ENCODE results near the gene REEP3. TPM values are rescaled to one million over a fixed set of nuclear protein-coding genes. Genes with fewer than 3 reads are reported as not detected.

The REEP3 gene
- total RNA-seq, 4 donors from 2014 or later, result 23.9 to 50.1 (median 36.7) TPM

- no peaks in the 10 kb centered on the region for H3K27me3 ChIP-seq
- H3K4me3 ChIP-seq, result no peak overlapping the region
- DNase-seq, result no peak
- H3K27ac ChIP-seq, result no peak overlapping the region
- in situ Hi-C loops (cut with MboI; ENCODE audit: low pct_ligation_motif_present in 1 of 4, low pct_unique_long_range_greater_than_20kb in 1 of 4, low sequenced_read_pairs in 3 of 4), result no loop called here
- WGBS, 2 donors (ENCODE audit: low coverage in 1 of 2), result 70 to 74% methylated on average over 4 of the region's 4 CpGs
- H3K36me3 ChIP-seq, result peaks cover 0 to 8% (median 1%) of the 10 kb centered on the region in 4 donors
- intact Hi-C loops (cut with DNase I; ENCODE audit: low total_unique reads), result no loop called here
- no peaks in the 10 kb centered on the region for H3K9me3 ChIP-seq
- H3K4me1 ChIP-seq, result peaks cover 0 to 15% (median 7%) of the 10 kb centered on the region in 4 donors
- no peak for TF ChIP-seq CTCF (IDR thresholded peaks at IDR 0.05)
- no peak for TF ChIP-seq POLR2A (IDR thresholded peaks at IDR 0.05)
- no peak for TF ChIP-seq EP300 (IDR thresholded peaks at IDR 0.05; ENCODE audit: low read depth)
- TF ChIP-seq POLR2AphosphoS5 (IDR thresholded peaks at IDR 0.05), result no peak
Observed at GRCh38 chr10:63593576-63593975, 72.4 kb downstream of the REEP3 start.

- Histone ChIP-seq H3K4me1 (peaks cover 0 to 5% (median 0%) of the 10 kb centered on the region in 4 donors), H3K4me3 (no peak overlapping the region), H3K36me3 (peaks cover 0 to 13% (median 1%) of the 10 kb centered on the region in 4 donors), H3K27ac (no peak overlapping the region), H3K9me3 (no peaks in the 10 kb centered on the region), H3K27me3 (no peaks in the 10 kb centered on the region)
- intact Hi-C loops (cut with DNase I; ENCODE audit: low total_unique reads) (no loop called here), in situ Hi-C loops (cut with MboI; ENCODE audit: low pct_ligation_motif_present in 1 of 4, low pct_unique_long_range_greater_than_20kb in 1 of 4, low sequenced_read_pairs in 3 of 4) (no loop called here)
- no peak for DNase-seq
- 48% methylated on average over 3 of the region's 3 CpGs; no CpG with 5 or more reads in 1 of the 2 donors for WGBS, 2 donors (ENCODE audit: low coverage in 1 of 2)
- no peak for TF ChIP-seq POLR2AphosphoS5 (IDR thresholded peaks at IDR 0.05)
- peak in 2 of 5 experiments; percentile 25 to 47 for TF ChIP-seq CTCF (IDR thresholded peaks at IDR 0.05)
- no peak for TF ChIP-seq POLR2A (IDR thresholded peaks at IDR 0.05)
- TF ChIP-seq EP300 (IDR thresholded peaks at IDR 0.05; ENCODE audit: low read depth), result no peak
Observed at GRCh38 chr10:63595072-63595471, 73.9 kb downstream of the REEP3 start.

GRCh38 chr10:63596924-63597323 is 75.7 kb downstream of the REEP3 start:
- intact Hi-C loops (cut with DNase I; ENCODE audit: low total_unique reads) (no loop called here), in situ Hi-C loops (cut with MboI; ENCODE audit: low pct_ligation_motif_present in 1 of 4, low pct_unique_long_range_greater_than_20kb in 1 of 4, low sequenced_read_pairs in 3 of 4) (no loop called here)
- 77% methylated on average over 4 of the region's 4 CpGs; no CpG with 5 or more reads in 1 of the 2 donors for WGBS, 2 donors (ENCODE audit: low coverage in 1 of 2)
- peaks cover 0 to 13% (median 1%) of the 10 kb centered on the region in 4 donors for H3K36me3 ChIP-seq
- H3K4me1 ChIP-seq, result peaks cover 0 to 4% (median 0%) of the 10 kb centered on the region in 4 donors
- no peak for DNase-seq
- H3K9me3 ChIP-seq, result no peaks in the 10 kb centered on the region
- H3K4me3 ChIP-seq, result no peak overlapping the region
- TF ChIP-seq POLR2A (IDR thresholded peaks at IDR 0.05) (no peak), CTCF (IDR thresholded peaks at IDR 0.05) (no peak), EP300 (IDR thresholded peaks at IDR 0.05; ENCODE audit: low read depth) (no peak), POLR2AphosphoS5 (IDR thresholded peaks at IDR 0.05) (no peak)
- no peak overlapping the region for H3K27ac ChIP-seq
- H3K27me3 ChIP-seq, result no peaks in the 10 kb centered on the region

- WGBS, 2 donors (ENCODE audit: low coverage in 1 of 2), result 100% methylated on average over 1 of the region's 1 CpG; no CpG with 5 or more reads in 1 of the 2 donors
- intact Hi-C loops (cut with DNase I; ENCODE audit: low total_unique reads) (no loop called here), in situ Hi-C loops (cut with MboI; ENCODE audit: low pct_ligation_motif_present in 1 of 4, low pct_unique_long_range_greater_than_20kb in 1 of 4, low sequenced_read_pairs in 3 of 4) (no loop called here)
- H3K27me3 ChIP-seq, result no peaks in the 10 kb centered on the region
- no peak overlapping the region for H3K27ac ChIP-seq
- H3K9me3 ChIP-seq, result no peaks in the 10 kb centered on the region
- peaks cover 0 to 9% (median 0%) of the 10 kb centered on the region in 4 donors for H3K4me1 ChIP-seq
- TF ChIP-seq POLR2A (IDR thresholded peaks at IDR 0.05) (no peak), EP300 (IDR thresholded peaks at IDR 0.05; ENCODE audit: low read depth) (no peak), CTCF (IDR thresholded peaks at IDR 0.05) (no peak), POLR2AphosphoS5 (IDR thresholded peaks at IDR 0.05) (no peak)
- no peak for DNase-seq
- peaks cover 0 to 11% (median 1%) of the 10 kb centered on the region in 4 donors for H3K36me3 ChIP-seq
- no peak overlapping the region for H3K4me3 ChIP-seq
Observed at GRCh38 chr10:63600540-63600939, 79.3 kb downstream of the REEP3 start.

Measured in transverse colon (tissue), 4 donors.